DMS114 treated with DMSO at 0.1 percent for 48 hours (cell line): ENCODE results near the gene MFN2.
"Not testable (repeated sequence)": the region's sequence is repeated elsewhere in the genome, so short reads cannot be mapped to it uniquely, and the experiment has no call there.

ENCODE experiments used
- DNase-seq: peaks from one replicate; lab custom pipeline; 2025; ENCODE audit not compliant: unreplicated experiment; lab: John Stamatoyannopoulos, UW

MFN2 gene

DNA sequence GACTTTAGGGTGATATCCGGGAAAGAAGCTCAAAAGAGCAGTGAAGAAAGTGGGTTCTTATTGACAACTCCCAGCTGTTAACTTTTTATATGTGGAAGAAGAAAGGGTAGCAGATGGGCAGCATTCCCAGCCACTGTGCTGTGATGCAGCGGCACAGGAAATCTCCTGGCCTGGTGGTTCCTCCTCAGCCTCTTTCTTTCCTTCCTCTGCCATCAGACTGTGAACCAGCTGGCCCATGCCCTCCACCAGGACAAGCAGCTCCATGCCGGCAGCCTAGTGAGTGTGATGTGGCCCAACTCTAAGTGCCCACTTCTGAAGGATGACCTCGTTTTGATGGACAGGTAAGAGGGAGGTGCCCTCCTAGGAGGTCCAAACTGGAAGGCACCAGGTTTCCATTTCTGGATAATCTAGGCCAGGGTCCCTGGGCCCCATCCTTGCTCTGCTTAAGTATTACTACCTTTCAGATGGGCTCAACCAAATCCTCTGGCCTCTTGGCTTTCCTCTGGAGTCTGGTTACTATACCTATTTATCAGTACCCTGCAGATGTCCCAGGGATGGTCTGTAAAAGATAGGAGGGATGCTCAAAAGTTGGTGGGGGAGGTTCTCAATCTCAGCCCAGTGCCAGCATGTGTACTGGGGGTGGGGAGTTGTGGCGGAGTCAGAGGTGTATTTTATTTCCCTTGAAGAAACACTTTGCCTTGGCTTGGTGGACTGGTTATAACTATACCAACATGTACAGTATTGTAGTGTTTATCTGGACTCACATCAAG lies 17.0 kb downstream of the MFN2 start:
- no peak for DNase-seq

DNA sequence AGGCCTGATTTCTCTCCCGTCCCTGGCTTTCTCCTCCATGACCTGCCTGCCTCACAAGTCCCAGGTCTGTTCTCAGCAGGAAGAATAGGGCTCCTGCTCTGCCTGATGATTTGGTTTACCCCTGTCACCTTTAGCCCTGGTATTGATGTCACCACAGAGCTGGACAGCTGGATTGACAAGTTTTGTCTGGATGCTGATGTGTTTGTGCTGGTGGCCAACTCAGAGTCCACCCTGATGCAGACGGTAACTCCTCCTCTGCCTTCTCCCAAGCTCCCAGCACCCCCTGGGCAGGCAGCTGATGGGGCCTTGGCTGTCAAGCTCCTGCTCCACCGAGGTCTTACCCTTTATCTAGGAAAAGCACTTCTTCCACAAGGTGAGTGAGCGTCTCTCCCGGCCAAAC lies 18.4 kb downstream of the MFN2 start:
- no peak for DNase-seq

DNA sequence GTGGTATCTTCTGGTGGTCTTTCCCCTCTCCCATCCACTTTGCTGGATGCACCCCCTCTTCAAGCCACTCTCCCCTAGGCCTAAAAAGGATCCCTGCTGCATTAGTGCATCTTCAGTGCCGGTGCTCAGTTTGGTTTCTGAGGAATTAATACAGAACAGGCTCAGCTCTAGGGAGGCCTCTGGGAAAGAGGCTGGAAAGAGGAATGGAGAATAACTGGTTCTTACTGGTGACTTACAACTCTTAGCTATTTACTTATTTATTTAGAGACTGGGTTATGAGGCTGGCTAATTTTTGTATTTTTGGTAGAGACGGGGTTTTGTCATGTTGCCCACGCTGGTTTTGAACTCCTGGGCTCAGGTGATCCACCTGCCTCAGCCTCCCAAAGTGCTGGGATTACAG lies 19.0 kb downstream of the MFN2 start:
- no peak for DNase-seq

GRCh38 chr1:12001249-12001917 lies 21.1 kb downstream of the MFN2 start:
- DNase-seq: peak; percentile 8

- no peak for DNase-seq
Measured at GRCh38 chr1:12001996-12002493, 21.8 kb downstream of the MFN2 start.

DNA sequence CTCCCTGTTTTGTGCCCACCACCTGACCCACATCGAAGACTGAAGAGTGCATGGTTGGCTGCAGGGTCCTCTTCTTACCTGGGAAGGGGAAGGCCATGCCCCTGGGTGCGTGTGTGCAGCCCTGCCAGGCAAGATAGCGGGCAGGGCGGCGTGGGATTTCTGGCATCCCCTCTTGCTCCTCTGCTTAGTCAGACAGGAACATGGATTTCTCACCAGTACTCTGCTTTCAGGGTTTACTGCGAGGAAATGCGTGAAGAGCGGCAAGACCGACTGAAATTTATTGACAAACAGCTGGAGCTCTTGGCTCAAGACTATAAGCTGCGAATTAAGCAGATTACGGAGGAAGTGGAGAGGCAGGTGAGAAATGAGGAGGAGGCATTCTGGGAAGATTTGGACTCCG lies 23.5 kb downstream of the MFN2 start:
- no peak for DNase-seq

GRCh38 chr1:12005488-12006166 lies 25.4 kb downstream of the MFN2 start:
- no peak for DNase-seq

GRCh38 chr1:12006167-12006921 lies 26.1 kb downstream of the MFN2 start:
- DNase-seq: no peak

GRCh38 chr1:12007204-12007603 lies 27.0 kb downstream of the MFN2 start:
- no peak for DNase-seq

GRCh38 chr1:12008355-12008754 lies 28.1 kb downstream of the MFN2 start:
- DNase-seq: not testable (repeated sequence)

GRCh38 chr1:12009318-12009947 lies 29.2 kb downstream of the MFN2 start:
- no peak for DNase-seq

GRCh38 chr1:12010746-12011570 lies 30.7 kb downstream of the MFN2 start:
- no peak for DNase-seq

DNA sequence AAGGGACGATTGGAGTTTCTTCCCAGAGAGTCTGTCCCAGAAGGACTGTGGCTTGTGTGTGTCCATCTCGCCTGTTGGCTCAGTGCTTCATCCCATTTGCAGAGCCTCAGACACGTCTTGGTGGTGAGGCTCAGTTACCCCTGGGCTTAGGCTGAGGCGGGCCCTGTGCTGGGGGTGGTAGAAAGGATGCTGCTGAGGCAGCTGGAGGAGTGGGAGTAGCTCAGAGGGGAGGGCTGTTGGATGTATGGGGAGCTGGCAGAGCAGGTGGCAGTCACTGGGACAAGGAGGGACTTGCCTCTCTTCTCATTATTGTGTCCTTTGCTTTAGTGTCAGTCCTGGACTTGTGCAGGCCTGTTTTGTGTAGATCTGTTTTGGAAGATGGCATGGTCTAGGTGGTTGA lies 31.8 kb downstream of the MFN2 start:
- no peak for DNase-seq

DNA sequence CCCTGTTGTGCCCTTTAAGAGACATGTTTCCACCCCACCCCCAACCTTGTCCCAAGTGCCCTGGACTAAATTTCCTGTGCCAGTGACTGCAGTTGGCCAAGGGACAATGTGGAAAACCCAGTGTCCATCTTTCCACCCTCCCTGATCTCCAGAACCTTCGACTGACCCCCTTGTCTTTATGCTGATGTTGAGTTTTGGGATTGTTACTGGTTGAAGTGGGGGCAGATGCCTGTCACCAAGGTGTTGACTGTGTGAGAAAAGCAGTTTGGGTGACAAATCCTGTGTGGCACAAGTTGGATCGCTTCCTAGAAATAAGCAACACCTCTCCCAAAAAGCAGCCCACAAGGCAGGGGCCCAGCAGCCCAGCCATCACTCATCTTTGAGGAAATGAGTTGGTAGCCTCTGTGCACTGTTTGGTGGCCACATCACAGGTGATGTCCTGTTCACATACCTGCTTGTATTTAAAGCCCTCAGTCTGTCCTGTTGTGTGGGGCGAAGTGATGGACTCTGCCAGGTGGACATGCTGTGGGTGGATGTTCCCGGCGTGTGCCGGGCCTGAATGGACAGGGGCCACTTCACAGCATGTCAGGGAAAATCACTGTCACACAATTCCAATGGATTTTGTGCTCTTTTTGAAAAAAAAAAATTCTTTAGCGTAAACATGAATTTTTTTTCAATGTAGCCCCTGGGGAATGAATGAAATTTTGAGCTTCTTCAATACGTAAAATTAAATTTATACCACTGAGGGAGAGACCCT lies 32.5 kb downstream of the MFN2 start:
- DNase-seq: no peak

DNA sequence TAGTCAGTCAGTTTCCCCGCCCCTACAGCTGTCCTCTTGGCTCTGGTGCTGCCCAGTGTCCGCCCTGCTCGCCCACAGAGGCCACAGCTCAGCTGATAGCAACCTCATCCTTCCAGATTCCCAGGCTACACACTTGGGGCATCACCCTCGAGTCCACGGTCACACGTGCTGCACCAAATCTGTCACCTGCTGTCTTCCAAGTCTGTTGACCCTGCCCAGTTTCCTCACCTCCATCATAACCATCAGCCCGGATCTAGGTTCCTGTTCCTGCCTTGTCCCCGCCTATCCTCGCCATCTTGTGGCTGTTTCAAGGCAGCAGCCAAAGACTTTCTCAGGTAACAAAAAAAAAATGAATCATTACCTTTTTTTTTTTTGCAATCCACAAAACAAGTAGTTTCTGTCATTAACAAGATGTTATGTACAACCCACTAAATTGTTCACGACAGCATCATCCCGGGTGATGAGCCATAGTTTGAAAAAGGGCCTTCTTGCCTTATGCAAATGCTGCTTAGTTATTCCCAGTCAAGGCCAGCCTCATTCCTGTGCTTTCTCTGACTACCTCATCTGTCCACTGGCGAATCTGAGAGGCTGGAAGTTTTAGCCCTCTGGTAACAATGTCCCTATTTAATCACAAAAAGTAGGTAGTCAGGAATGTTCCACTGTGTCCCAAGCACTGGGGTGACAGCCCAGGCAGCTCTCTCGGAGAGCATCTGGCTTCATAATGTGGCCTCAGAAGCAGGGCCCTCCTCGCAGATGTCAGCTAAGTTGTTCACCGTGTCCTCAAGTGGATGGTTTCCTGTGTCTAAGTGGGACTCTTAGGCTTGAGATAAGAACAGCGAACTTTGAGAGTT lies 34.1 kb downstream of the MFN2 start:
- no peak for DNase-seq

DNA sequence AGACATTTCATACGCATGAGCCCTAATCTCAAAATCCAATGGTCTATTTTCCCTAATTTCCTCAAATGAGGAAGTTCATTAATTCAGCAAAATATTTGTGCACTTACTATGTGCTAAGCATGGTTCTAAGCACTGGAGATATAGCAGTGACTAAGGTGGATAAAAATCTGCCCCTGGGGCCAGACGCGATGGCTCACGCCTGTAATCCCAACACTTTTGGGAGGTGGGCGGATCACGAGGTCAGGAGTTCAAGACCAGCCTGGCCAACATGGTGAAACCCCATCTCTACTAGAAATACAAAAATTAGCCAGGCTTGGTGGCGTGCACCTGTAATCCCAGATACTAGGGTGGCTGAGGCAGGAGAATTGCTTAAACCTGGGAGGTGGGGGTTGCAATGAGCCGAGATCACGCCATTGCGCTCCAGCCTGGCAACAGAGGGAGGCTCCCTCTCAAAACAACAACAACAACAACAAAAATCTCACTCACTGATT lies 34.8 kb downstream of the MFN2 start:
- no peak for DNase-seq

- DNase-seq: no peak
Measured at GRCh38 chr1:12015499-12015898, 35.3 kb downstream of the MFN2 start.

DNA sequence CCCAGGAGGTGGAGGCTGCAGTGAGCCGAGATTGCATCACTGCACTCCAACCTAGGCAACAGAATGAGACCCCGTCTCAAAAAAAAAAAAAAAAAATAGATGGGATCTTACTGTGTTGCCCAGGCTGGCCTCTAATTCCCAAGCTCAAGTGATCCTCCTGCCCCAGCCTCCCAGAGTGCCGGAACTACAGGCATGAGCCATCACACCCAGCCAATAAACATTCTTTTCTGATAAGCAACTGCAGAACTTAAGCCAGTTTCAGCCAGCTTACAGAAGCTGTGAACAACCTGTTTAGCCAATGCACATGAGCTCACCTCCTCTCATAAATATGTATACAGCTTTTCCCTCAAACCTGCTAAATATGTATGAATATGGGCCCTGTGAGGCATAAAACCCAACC lies 35.9 kb downstream of the MFN2 start:
- no peak for DNase-seq
